Right lobe of liver (tissue), 6 donors: ENCODE results near the gene FEM1B. TPM values are rescaled to one million over a fixed set of nuclear protein-coding genes. Genes with fewer than 3 reads are reported as not detected.
A peak's percentile ranks its signal among the peaks of the same experiment; 100 is the strongest.

ENCODE experiments used
- ATAC-seq, 4 donors: fragments of 200-7000 bp; cut with Tn5 transposase; one replicate each; pipeline ENCODE4 v1.9.1; 2020; ENCODE audit warnings: mild to moderate bottlenecking in 4 of 4, moderate library complexity in 4 of 4
- DNase-seq, 3 donors: peaks; one replicate each; pipeline ENCODE4 v3.0.0-alpha.2; 2020
- H3K27ac ChIP-seq, 3 donors: fragments of 200-600 bp; one replicate each; pipeline ENCODE4 v1.8.0; 2022
- H3K27me3 ChIP-seq, 2 donors: fragments of 200-600 bp; one replicate each; pipeline ENCODE4 v1.8.0; 2022
- H3K36me3 ChIP-seq, 4 donors: fragments of 200-600 bp; sonication (generic) in 1 of 4; one replicate each; pipeline versions ENCODE4 v1.5.1 to v1.8.0; 2017 to 2022; ENCODE audit warnings: control low read depth in 1 of 4
- H3K4me1 ChIP-seq, 4 donors: fragments of 200-600 bp; sonication (generic) in 1 of 4; one replicate each; pipeline versions ENCODE4 v1.5.1 to v1.8.0; 2017 to 2022; ENCODE audit warnings: control low read depth in 1 of 4
- H3K4me3 ChIP-seq, 3 donors: fragments of 200-600 bp; one replicate each; pipeline ENCODE4 v1.8.0; 2022
- H3K9me3 ChIP-seq, 4 donors: fragments of 200-600 bp; sonication (generic) in 1 of 4; one replicate each; pipeline versions ENCODE4 v1.5.1 to v1.8.0; 2017 to 2022; ENCODE audit warnings: control low read depth in 1 of 4
- CTCF ChIP-seq, 4 donors: fragments of 200-600 bp in 3 of 4; fragments of 450-650 bp in 1 of 4; IDR thresholded peaks; one replicate each; pipeline versions ENCODE4 v1.5.1 to v1.8.0; 2016 to 2022; ENCODE audit warnings: antibody characterized with exemption in 4 of 4, mild to moderate bottlenecking in 2 of 4
- POLR2A ChIP-seq: fragments of 450-650 bp; IDR thresholded peaks from one replicate; pipeline ENCODE4 v1.6.1; 2017; ENCODE audit warnings: antibody characterized with exemption, mild to moderate bottlenecking
- WGBS: methylation state at CpG from one replicate; pipeline ENCODE4 v1.1.6; 2018; ENCODE audit warnings: low coverage, low lambda C conversion rate; ENCODE audit not compliant: insufficient coverage; ENCODE audit errors: missing lambda C conversion rate; 5-methylcytosine and 5-hydroxymethylcytosine counted together
- intact Hi-C, 2 donors: fragments of 100-400 bp; cut with DNase I; formaldehyde crosslinking; loops; one replicate each; pipeline versions ENCODE4 v1.11.2 to v1.14.1; 2022
- total RNA-seq, 6 experiments: library from RNA; depleted of rRNA in 2 of 6; stranded (reverse); fragments of >200 nt in 2 of 6; fragmentation: NEBNext Ultra II Directional in 3 of 6; extraction: Animal tissue kit (Norgen Biotek cat#: 25700) in 3 of 6; gene quantifications; one replicate each; pipeline versions ENCODE4 v1.1.0 to v1.2.4, GENCODE V29; 2016 to 2023
- donor health status: DM: no; HTN: yes; CAD: no.
- donor health status: DM: no; HTN: no; CAD: no.
- donor health status: DM: no; HTN: no; CAD: no.
- donor health status: DM: no; HTN: yes; CAD: no.
- donor health status: DM: no; HTN: yes; CAD: no.

FEM1B gene
- total RNA-seq, 6 experiments from 2014 or later, result 17.7 to 28.3 (median 23.1) TPM

GRCh38 chr15:68292157-68292781 is 14.7 kb downstream of the FEM1B start:
- intact Hi-C loops, result no loop called here
- TF ChIP-seq POLR2A, result no peak
- TF ChIP-seq CTCF (IDR thresholded peaks at IDR 0.05), result no peak
- no peak for ATAC-seq

DNA sequence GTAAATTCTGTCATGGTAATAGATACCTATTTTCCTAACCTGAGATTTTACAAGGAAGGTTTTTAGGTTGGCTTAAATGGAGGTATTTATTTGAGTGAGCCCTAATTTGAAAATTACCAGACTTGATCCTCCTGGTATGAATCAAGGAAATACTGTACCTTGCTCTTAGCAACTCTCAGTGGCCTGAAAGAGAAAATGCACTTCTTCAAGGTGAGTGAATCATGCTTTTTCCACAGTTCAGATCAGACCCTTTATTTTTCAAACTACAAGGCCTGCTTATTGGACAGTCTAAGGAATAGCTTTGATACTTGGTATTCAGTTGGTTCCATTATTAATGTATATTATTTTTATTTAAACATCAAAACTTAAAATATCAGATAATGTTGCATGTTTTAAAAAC is 15.4 kb downstream of the FEM1B start:
- ATAC-seq (no peak), DNase-seq (no peak)
- H3K4me1 ChIP-seq, result peaks cover 0 to 12% (median 0%) of the 10 kb centered on the region in 4 donors
- intact Hi-C loops, result no loop called here
- TF ChIP-seq POLR2A (no peak), CTCF (IDR thresholded peaks at IDR 0.05) (no peak)
- peaks cover 0 to 19% (median 11%) of the 10 kb centered on the region in 4 donors for H3K36me3 ChIP-seq
- H3K27me3 ChIP-seq, result no peaks in the 10 kb centered on the region
- H3K4me3 ChIP-seq, result no peak overlapping the region
- no peak overlapping the region for H3K27ac ChIP-seq
- H3K9me3 ChIP-seq, result no peaks in the 10 kb centered on the region

More at GRCh38 chr15:68292157-68292781, 14.7 kb downstream of the FEM1B start:
- DNase-seq, result no peak
- Histone ChIP-seq H3K4me3 (no peak overlapping the region), H3K4me1 (peaks cover 0 to 14% (median 0%) of the 10 kb centered on the region in 4 donors), H3K9me3 (no peaks in the 10 kb centered on the region), H3K27me3 (no peaks in the 10 kb centered on the region), H3K27ac (no peak overlapping the region), H3K36me3 (peaks cover 0 to 19% (median 11%) of the 10 kb centered on the region in 4 donors)

- 63% methylated on average over 4 of the region's 4 CpGs for WGBS
- ATAC-seq (no peak), DNase-seq (no peak)
- Histone ChIP-seq H3K9me3 (no peaks in the 10 kb centered on the region), H3K27me3 (no peaks in the 10 kb centered on the region), H3K36me3 (peaks cover 0 to 12% (median 8%) of the 10 kb centered on the region in 4 donors), H3K4me3 (no peak overlapping the region), H3K4me1 (peaks cover 0 to 30% (median 5%) of the 10 kb centered on the region in 4 donors), H3K27ac (no peak overlapping the region)
- no peak for TF ChIP-seq CTCF (IDR thresholded peaks at IDR 0.05)
- no peak for TF ChIP-seq POLR2A
- intact Hi-C loops, result no loop called here
Observed at GRCh38 chr15:68295014-68295805, 17.7 kb downstream of the FEM1B start.

DNA sequence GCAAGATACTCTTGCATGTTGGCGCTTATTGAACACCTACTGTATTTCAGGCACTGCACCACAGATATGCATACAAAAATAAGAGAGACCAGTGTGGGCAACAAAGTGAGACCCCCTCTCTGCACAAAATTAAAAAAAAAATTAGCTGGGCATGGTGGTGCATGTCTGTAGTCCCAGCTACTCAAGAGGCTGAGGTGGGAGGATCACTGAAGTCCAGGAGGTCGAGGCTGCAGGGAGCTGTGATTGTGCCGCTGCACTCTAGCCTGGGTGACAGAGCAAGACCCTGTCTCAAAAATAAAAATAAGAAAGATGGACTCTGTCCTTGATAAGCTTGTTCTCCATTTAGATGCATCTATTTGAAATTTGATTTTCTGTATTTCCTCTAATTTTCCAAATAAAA is 20.8 kb downstream of the FEM1B start:
- peaks cover 0 to 35% (median 5%) of the 10 kb centered on the region in 4 donors for H3K4me1 ChIP-seq
- peak overlapping the region in 2 of 3 donors; percentile 34 to 46 for H3K4me3 ChIP-seq
- intact Hi-C loops, result no loop called here
- no peaks in the 10 kb centered on the region for H3K9me3 ChIP-seq
- no peaks in the 10 kb centered on the region for H3K27me3 ChIP-seq
- DNase-seq (no peak), ATAC-seq (no peak)
- H3K36me3 ChIP-seq, result no peaks in the 10 kb centered on the region
- peak overlapping the region; percentile 47 to 92 (median 83) for H3K27ac ChIP-seq
- TF ChIP-seq CTCF (IDR thresholded peaks at IDR 0.05) (no peak), POLR2A (no peak)
- 77% methylated on average over 3 of the region's 3 CpGs for WGBS
